Left ventricle myocardium inferior (tissue), 1 donor: Measurements from ENCODE around the gene ADCY9. TPM values are rescaled to one million over a fixed set of nuclear protein-coding genes. Genes with fewer than 3 reads are reported as not detected.

ENCODE experiments used
- DNase-seq: peaks from one replicate; pipeline ENCODE4 v3.0.0-alpha.2; 2020
- H3K27ac ChIP-seq: fragments of 200-600 bp; replicated peaks from 2 replicates; pipeline ENCODE4 v1.8.0; 2021
- H3K27me3 ChIP-seq: fragments of 200-600 bp; 2 replicates; pipeline ENCODE4 v1.8.0; 2021; ENCODE audit warnings: low read depth
- H3K36me3 ChIP-seq: fragments of 200-600 bp; 2 replicates; pipeline ENCODE4 v1.8.0; 2021
- H3K4me1 ChIP-seq: fragments of 200-600 bp; 2 replicates; pipeline ENCODE4 v1.8.0; 2021
- H3K4me3 ChIP-seq: fragments of 200-600 bp; 2 replicates; pipeline ENCODE4 v1.8.0; 2021; ENCODE audit warnings: mild to moderate bottlenecking, moderate library complexity
- H3K9me3 ChIP-seq: fragments of 200-600 bp; replicated peaks from 2 replicates; pipeline ENCODE4 v1.8.0; 2021
- intact Hi-C: fragments of 100-400 bp; cut with micrococcal nuclease; formaldehyde crosslinking; loops from one replicate; pipeline ENCODE4 v1.11.0; 2022
- total RNA-seq: library from RNA; stranded (reverse); fragmentation: NEBNext Ultra II Directional; extraction: Animal tissue kit (Norgen Biotek cat#: 25700); gene quantifications from one replicate; pipeline ENCODE4 v1.2.1, GENCODE V29; 2021
- TF ChIP-seq, protein P1 (sequence below): fragments of 200-600 bp; IDR thresholded peaks from 2 replicates; pipeline ENCODE4 v1.8.0; 2021; ENCODE audit warnings: antibody characterized with exemption, mild to moderate bottlenecking, borderline replicate concordance
- donor health status: DM: no; HTN: yes; CAD: no; lungs with severe emphysema.

Gene ADCY9
- total RNA-seq, 1 donor from 2014 or later, result 44.3 TPM

DNA sequence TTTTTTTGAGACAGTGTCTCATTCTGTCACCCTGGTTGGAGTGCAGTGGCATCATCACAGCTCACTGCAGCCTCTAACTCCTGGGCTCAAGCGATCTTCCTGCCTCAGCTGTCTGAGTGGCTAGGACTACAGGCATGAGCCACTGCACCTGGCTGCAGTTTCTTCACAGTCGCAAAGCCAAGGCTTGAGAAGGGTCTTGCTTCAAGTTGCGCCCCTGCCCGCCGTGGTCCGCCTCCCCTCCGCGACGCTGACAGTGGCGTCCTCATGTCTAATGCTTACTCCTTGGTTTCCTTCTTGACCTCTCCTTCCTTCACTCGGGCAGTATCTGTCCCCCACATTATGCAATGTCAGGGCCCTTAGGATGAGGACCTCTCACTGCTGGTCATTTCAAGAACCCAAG lies 112.7 kb downstream of the ADCY9 start:
- peaks cover 7% of the 10 kb centered on the region for H3K36me3 ChIP-seq
- H3K27ac ChIP-seq, result peak overlapping the region; percentile 21
- no peak overlapping the region for H3K4me3 ChIP-seq
- TF ChIP-seq, protein P1, sequence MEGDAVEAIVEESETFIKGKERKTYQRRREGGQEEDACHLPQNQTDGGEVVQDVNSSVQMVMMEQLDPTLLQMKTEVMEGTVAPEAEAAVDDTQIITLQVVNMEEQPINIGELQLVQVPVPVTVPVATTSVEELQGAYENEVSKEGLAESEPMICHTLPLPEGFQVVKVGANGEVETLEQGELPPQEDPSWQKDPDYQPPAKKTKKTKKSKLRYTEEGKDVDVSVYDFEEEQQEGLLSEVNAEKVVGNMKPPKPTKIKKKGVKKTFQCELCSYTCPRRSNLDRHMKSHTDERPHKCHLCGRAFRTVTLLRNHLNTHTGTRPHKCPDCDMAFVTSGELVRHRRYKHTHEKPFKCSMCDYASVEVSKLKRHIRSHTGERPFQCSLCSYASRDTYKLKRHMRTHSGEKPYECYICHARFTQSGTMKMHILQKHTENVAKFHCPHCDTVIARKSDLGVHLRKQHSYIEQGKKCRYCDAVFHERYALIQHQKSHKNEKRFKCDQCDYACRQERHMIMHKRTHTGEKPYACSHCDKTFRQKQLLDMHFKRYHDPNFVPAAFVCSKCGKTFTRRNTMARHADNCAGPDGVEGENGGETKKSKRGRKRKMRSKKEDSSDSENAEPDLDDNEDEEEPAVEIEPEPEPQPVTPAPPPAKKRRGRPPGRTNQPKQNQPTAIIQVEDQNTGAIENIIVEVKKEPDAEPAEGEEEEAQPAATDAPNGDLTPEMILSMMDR, result no peak
- H3K4me1 ChIP-seq, result peaks cover 37% of the 10 kb centered on the region
- intact Hi-C loops, result no loop called here
- no peaks in the 10 kb centered on the region for H3K9me3 ChIP-seq
- no peak for DNase-seq
- H3K27me3 ChIP-seq, result no peaks in the 10 kb centered on the region

DNA sequence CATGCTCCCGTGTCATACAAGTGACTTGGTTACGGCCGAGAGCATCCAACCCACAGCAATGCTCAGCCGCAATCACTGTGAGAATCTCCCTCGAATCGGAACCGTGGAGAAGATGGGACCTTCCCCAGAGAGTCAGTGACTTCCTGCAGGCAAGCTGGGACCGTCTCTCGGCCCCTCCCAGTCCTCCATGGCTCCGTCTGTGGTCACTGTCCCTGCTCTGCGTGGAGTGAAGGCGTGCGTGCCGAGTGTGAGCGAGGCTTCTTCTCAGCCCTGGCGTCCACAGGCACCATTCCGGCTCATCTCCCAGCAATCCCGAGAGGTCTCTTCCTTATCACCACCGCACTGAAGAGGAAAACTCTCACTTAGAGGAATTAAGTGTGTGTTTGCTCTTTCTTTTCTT lies 113.1 kb downstream of the ADCY9 start:
- H3K36me3 ChIP-seq, result peaks cover 7% of the 10 kb centered on the region
- peaks cover 38% of the 10 kb centered on the region for H3K4me1 ChIP-seq
- H3K27me3 ChIP-seq, result no peaks in the 10 kb centered on the region
- H3K27ac ChIP-seq, result peak overlapping the region; percentile 21
- no peak for DNase-seq
- TF ChIP-seq, protein P1, result no peak
- H3K4me3 ChIP-seq, result no peak overlapping the region
- no peaks in the 10 kb centered on the region for H3K9me3 ChIP-seq
- intact Hi-C loops, result no loop called here

DNA sequence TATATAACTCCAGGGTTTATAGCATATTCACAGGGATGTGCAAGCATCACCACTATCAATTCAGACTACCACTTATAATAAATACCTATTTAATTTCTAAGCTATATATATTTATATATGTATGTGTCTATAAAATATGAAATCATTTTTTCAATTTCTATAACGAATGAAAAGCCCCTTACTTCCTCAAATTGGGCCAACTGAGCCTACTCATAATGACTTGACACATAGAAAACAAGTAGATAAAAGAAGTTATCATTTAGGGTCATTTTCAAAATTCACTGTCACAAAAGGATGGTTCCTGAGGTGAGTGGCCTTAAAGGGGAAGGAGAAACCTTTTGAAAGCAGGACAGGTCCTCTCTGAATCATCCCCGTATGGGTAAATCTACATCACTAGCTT lies 114.1 kb downstream of the ADCY9 start:
- Histone ChIP-seq H3K4me1 (peaks cover 49% of the 10 kb centered on the region), H3K27me3 (no peaks in the 10 kb centered on the region), H3K9me3 (no peaks in the 10 kb centered on the region), H3K36me3 (peaks cover 7% of the 10 kb centered on the region), H3K4me3 (no peak overlapping the region), H3K27ac (no peak overlapping the region)
- intact Hi-C loops, result no loop called here
- DNase-seq, result no peak
- TF ChIP-seq, protein P1, result no peak

DNA sequence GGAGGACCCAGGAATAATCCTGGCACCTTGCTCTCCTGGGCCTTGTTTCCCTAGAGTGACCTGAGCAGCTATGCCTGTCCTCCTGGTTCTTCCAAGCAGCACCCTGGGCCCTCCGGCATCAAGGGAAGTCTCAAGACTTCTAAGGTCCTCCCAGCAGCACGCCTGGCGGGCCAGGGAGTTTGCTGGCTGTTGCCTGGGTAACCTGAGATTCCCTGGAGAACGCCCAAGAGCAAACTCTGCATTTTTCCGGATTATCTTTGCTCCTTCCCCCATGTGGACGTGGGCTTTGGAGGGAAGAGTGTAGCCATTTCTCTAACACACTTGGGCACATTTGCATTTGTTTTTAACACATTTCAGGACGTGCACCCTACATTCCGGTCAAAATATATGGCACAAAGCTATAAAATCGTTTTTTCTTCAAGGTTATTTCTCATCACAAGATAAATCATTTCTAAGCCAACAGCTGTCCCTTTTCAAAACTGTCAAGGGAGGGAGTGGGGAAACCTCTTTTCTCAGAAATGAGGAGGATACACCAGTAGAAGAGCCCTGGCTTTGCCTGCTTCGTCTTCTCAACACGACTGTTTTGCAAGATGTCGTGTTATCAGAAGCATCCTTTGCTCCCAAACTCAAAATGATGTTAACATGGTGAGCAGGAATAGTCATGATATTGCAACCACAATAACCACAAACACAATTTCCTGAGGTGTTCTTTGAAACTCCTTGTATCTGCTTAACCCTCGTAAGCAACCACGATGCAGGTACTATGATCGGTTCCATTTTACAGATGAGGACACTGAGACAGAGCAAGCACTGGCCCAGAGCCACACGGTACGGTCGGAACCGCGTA lies 116.5 kb downstream of the ADCY9 start:
- H3K9me3 ChIP-seq, result no peaks in the 10 kb centered on the region
- peak; percentile 60 for DNase-seq
- TF ChIP-seq, protein P1, result no peak
- peak overlapping the region; percentile 69 for H3K27ac ChIP-seq
- no peaks in the 10 kb centered on the region for H3K27me3 ChIP-seq
- peak overlapping the region; percentile 8 for H3K4me3 ChIP-seq
- H3K4me1 ChIP-seq, result peaks cover 36% of the 10 kb centered on the region
- no peaks in the 10 kb centered on the region for H3K36me3 ChIP-seq
- intact Hi-C loops, result no loop called here

DNA sequence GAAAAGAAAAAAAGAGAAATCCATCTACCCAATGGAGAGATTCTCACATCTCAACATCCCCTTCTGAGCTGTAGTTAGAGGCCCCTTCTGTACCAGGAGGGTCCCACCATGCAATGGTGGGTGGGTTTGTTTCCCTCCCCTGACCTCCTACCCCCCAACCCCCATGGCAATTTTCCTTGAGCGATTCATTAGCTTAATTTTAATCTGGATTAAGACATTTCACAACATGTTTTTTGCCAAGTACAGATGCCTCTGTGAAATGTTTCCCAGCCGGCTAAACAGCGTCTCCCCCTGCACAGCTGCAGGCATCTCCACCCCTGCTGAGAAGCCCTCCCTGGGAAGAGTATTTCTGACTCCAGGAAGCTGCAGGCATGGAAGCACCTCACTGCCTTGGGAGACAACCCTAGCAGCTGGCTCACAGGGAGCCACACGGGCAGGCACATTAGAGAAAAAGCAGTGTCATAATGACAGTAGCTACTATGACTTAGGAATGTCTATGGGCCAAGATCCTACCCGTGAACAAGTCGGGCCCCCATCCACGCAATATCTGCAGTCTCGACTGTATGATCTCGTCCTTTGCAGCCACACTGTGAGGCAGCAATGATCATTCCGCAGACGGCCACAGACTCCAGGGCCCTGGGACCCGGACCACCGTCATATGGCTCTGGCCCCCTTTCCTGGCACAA lies 117.3 kb downstream of the ADCY9 start:
- Histone ChIP-seq H3K27me3 (no peaks in the 10 kb centered on the region), H3K4me1 (peaks cover 31% of the 10 kb centered on the region), H3K36me3 (no peaks in the 10 kb centered on the region), H3K4me3 (peak overlapping the region; percentile 8), H3K9me3 (no peaks in the 10 kb centered on the region), H3K27ac (peak overlapping the region; percentile 69)
- no peak for DNase-seq
- intact Hi-C loops, result no loop called here
- TF ChIP-seq, protein P1, result no peak
